Forelimb muscle (tissue), 1 donor: ENCODE results near the gene PYROXD2. TPM values are rescaled to one million over a fixed set of nuclear protein-coding genes. Genes with fewer than 3 reads are reported as not detected.

Source experiments
- polyA plus RNA-seq: library from polyadenylated mRNA; unstranded; fragments of 120-200 nt; gene quantifications from one replicate; pipeline ENCODE4 v1.2.1, GENCODE V29; 2013; ENCODE audit not compliant: insufficient read length

PYROXD2 gene
- polyA plus RNA-seq, 1 donor = 13.7 TPM

Other genes starting within 250 kb of the PYROXD2 start
- gene LOXL4, start 147.0 kb downstream of the PYROXD2 start, polyA plus RNA-seq = 9.5 TPM
- gene HPS1, start 31.8 kb upstream of the PYROXD2 start, polyA plus RNA-seq = 16.3 TPM